ENCODE measurements around the gene PTPN11. TPM values are rescaled to one million over a fixed set of nuclear protein-coding genes. Genes with fewer than 3 reads are reported as not detected.

The PTPN11 gene
- total and polyA plus RNA-seq, 2 donors = 24.4 to 43.0 TPM

DNA sequence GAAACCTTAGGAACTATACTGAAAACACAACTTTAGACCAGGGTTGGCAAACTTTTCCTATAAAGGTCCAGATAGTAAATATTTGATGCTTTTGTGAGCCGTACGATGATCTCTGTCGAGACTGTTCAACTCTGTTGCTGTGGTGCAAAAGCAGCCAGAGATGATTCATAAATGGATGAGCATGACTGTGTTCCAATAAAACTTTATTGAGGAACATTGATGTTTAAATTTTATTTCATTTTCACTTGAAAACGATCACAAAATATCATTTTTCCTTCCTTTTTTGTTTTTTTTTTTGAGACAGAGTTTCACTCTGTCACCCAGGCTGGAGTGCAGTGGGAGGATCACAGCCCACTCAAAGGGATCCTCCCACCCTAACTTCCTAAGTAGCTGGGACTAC lies 105.5 kb downstream of the PTPN11 start:
- no peak for DNase-seq (ENCODE audit: low read depth in 6 of 9, low spot score in 9 of 9)
- no peak overlapping the region for H3K27ac ChIP-seq (ENCODE audit: low read depth in 1 of 2, low read length in 1 of 2)
- no peaks in the 10 kb centered on the region for H3K27me3 ChIP-seq (ENCODE audit: control insufficient read depth in 2 of 2, insufficient read depth in 1 of 2, low read length in 1 of 2)
- no peaks in the 10 kb centered on the region for H3K36me3 ChIP-seq (ENCODE audit: control insufficient read depth in 2 of 2, insufficient read depth in 2 of 2, low read length in 1 of 2)
- no peaks in the 10 kb centered on the region for H3K4me1 ChIP-seq (ENCODE audit: control insufficient read depth in 2 of 2, insufficient read depth in 2 of 2, low read length in 2 of 2)
- WGBS = 94% methylated on average over 4 of the region's 4 CpGs
- no peak overlapping the region for H3K4me3 ChIP-seq (ENCODE audit: low read length in 2 of 2)
- no peaks in the 10 kb centered on the region for H3K9me3 ChIP-seq (ENCODE audit: control insufficient read depth in 2 of 2, insufficient read depth in 1 of 2, low read length in 1 of 2)

DNA sequence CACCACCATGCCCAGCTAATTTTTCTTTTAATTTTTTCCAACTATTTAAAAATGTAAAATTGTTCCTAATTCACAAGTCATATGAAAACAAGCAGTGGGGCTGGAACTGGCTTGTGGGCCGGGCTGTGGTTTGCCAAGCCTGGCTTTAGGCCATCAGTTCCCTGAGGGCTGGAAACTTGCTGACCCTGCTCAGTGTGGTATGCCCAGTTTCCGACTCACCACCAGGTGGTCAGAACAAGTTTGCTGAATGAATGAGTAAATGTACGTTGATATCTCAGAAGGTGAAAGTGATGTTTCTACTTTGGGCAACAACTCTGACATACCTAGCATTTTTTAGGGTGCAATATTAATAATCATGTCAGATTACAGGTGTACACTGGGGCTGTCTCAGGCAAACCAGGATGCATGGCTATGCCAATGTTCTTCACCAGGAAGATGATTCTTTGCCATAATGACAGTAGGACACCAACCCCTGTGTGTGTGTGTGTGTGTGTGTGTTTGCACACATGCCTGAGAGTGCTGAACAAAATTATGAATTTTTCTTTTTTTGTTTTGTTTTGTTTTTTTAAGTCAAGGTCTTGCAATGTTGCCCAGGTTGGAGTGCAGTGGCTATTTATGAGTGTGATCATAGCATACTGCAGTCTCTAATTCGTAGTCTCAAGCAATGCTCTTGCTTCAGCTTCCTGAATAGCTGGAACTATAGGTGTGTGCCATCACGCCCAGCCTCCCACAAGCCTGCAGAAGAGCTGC lies 106.1 kb downstream of the PTPN11 start:
- 89% methylated on average over 5 of the region's 5 CpGs for WGBS
- Histone ChIP-seq H3K36me3 (ENCODE audit: control insufficient read depth in 2 of 2, insufficient read depth in 2 of 2, low read length in 1 of 2) (no peaks in the 10 kb centered on the region), H3K4me1 (ENCODE audit: control insufficient read depth in 2 of 2, insufficient read depth in 2 of 2, low read length in 2 of 2) (no peaks in the 10 kb centered on the region), H3K27me3 (ENCODE audit: control insufficient read depth in 2 of 2, insufficient read depth in 1 of 2, low read length in 1 of 2) (no peaks in the 10 kb centered on the region), H3K9me3 (ENCODE audit: control insufficient read depth in 2 of 2, insufficient read depth in 1 of 2, low read length in 1 of 2) (no peaks in the 10 kb centered on the region), H3K27ac (ENCODE audit: low read depth in 1 of 2, low read length in 1 of 2) (no peak overlapping the region), H3K4me3 (ENCODE audit: low read length in 2 of 2) (no peak overlapping the region)
- DNase-seq (ENCODE audit: low read depth in 6 of 9, low spot score in 9 of 9) = no peak

- no peak overlapping the region for H3K4me3 ChIP-seq (ENCODE audit: low read length in 2 of 2)
- no peaks in the 10 kb centered on the region for H3K9me3 ChIP-seq (ENCODE audit: control insufficient read depth in 2 of 2, insufficient read depth in 1 of 2, low read length in 1 of 2)
- no peaks in the 10 kb centered on the region for H3K36me3 ChIP-seq (ENCODE audit: control insufficient read depth in 2 of 2, insufficient read depth in 2 of 2, low read length in 1 of 2)
- no peak for DNase-seq (ENCODE audit: low read depth in 6 of 9, low spot score in 9 of 9)
- H3K27ac ChIP-seq (ENCODE audit: low read depth in 1 of 2, low read length in 1 of 2) = no peak overlapping the region
- H3K27me3 ChIP-seq (ENCODE audit: control insufficient read depth in 2 of 2, insufficient read depth in 1 of 2, low read length in 1 of 2) = no peaks in the 10 kb centered on the region
- 97% methylated on average over 6 of the region's 6 CpGs for WGBS
- no peaks in the 10 kb centered on the region for H3K4me1 ChIP-seq (ENCODE audit: control insufficient read depth in 2 of 2, insufficient read depth in 2 of 2, low read length in 2 of 2)
These were observed 106.7 kb downstream of the PTPN11 start for GRCh38 chr12:112525426-112525809.

- Histone ChIP-seq H3K27me3 (ENCODE audit: control insufficient read depth in 2 of 2, insufficient read depth in 1 of 2, low read length in 1 of 2) (no peaks in the 10 kb centered on the region), H3K4me3 (ENCODE audit: low read length in 2 of 2) (no peak overlapping the region), H3K4me1 (ENCODE audit: control insufficient read depth in 2 of 2, insufficient read depth in 2 of 2, low read length in 2 of 2) (no peaks in the 10 kb centered on the region), H3K36me3 (ENCODE audit: control insufficient read depth in 2 of 2, insufficient read depth in 2 of 2, low read length in 1 of 2) (no peaks in the 10 kb centered on the region), H3K9me3 (ENCODE audit: control insufficient read depth in 2 of 2, insufficient read depth in 1 of 2, low read length in 1 of 2) (no peaks in the 10 kb centered on the region), H3K27ac (ENCODE audit: low read depth in 1 of 2, low read length in 1 of 2) (no peak overlapping the region)
- DNase-seq (ENCODE audit: low read depth in 6 of 9, low spot score in 9 of 9) = no peak
These were observed 108.3 kb downstream of the PTPN11 start for GRCh38 chr12:112527082-112527481.

DNA sequence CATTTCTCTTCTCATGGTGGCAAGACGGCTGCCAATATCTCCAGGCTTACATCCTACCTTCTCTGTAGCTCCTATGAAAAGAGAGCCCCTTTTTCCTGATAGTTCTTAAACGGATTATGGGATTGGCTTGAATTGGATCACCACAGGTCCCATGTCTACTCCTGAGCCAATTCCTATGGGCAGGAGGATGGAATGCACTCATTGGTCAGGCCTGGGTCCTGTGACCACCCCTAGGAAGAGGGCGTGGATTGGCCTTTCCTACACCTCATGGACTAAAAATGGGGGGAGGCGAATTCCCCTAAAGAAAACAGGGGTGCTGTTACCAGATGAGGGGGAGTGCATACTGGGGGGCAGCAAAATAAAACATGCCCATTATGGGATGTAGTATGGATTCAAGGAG lies 108.8 kb downstream of the PTPN11 start:
- no peak for DNase-seq (ENCODE audit: low read depth in 6 of 9, low spot score in 9 of 9)
- no peaks in the 10 kb centered on the region for H3K4me1 ChIP-seq (ENCODE audit: control insufficient read depth in 2 of 2, insufficient read depth in 2 of 2, low read length in 2 of 2)
- no peak overlapping the region for H3K27ac ChIP-seq (ENCODE audit: low read depth in 1 of 2, low read length in 1 of 2)
- no peaks in the 10 kb centered on the region for H3K9me3 ChIP-seq (ENCODE audit: control insufficient read depth in 2 of 2, insufficient read depth in 1 of 2, low read length in 1 of 2)
- H3K4me3 ChIP-seq (ENCODE audit: low read length in 2 of 2) = no peak overlapping the region
- WGBS = 96% methylated on average over 4 of the region's 4 CpGs
- H3K27me3 ChIP-seq (ENCODE audit: control insufficient read depth in 2 of 2, insufficient read depth in 1 of 2, low read length in 1 of 2) = no peaks in the 10 kb centered on the region
- no peaks in the 10 kb centered on the region for H3K36me3 ChIP-seq (ENCODE audit: control insufficient read depth in 2 of 2, insufficient read depth in 2 of 2, low read length in 1 of 2)

DNA sequence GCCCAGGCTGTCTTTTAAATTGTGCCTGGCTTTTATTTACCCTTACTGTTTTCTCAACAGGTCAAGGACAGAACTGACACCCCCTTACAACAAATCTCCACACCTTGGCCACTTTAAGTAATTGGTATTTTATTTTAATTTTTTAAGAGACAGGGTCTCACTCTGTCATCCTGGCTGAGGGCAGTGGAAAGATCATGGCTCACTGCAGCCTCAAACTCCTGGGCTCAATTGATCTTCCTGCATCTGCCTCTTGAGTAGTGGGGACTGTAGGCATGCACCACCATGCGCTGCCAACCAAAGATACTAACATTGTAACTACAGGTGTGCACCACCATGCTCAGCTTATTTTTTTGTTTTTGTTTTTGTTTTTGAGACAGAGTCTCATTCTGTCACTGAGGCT lies 109.8 kb downstream of the PTPN11 start:
- Histone ChIP-seq H3K27me3 (ENCODE audit: control insufficient read depth in 2 of 2, insufficient read depth in 1 of 2, low read length in 1 of 2) (no peaks in the 10 kb centered on the region), H3K4me1 (ENCODE audit: control insufficient read depth in 2 of 2, insufficient read depth in 2 of 2, low read length in 2 of 2) (no peaks in the 10 kb centered on the region)
- no peak for DNase-seq (ENCODE audit: low read depth in 6 of 9, low spot score in 9 of 9)

DNA sequence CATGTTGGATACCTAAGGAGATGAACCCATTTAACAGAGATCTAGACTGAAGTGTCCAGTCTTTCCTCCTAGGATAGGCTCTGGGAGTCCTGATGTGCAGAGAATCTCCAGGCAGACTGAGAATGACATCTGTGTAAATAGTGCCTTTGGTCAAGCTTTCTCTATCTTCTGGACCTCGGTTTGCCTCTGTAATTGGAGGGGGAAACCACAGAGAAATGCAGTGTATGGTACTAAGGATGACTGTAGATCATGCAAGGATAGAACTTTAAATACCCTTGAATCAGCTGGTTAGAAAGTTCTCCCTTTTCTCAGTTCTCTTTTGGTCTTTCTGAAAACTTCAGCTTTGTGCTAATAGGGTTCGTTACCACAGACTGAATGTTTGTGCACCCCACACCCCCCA lies 112.2 kb downstream of the PTPN11 start:
- 85% methylated on average over 2 of the region's 2 CpGs for WGBS
- no peaks in the 10 kb centered on the region for H3K4me1 ChIP-seq (ENCODE audit: control insufficient read depth in 2 of 2, insufficient read depth in 2 of 2, low read length in 2 of 2)
- no peaks in the 10 kb centered on the region for H3K9me3 ChIP-seq (ENCODE audit: control insufficient read depth in 2 of 2, insufficient read depth in 1 of 2, low read length in 1 of 2)
- no peak overlapping the region for H3K4me3 ChIP-seq (ENCODE audit: low read length in 2 of 2)
- H3K27me3 ChIP-seq (ENCODE audit: control insufficient read depth in 2 of 2, insufficient read depth in 1 of 2, low read length in 1 of 2) = no peaks in the 10 kb centered on the region
- no peak for DNase-seq (ENCODE audit: low read depth in 6 of 9, low spot score in 9 of 9)
- no peaks in the 10 kb centered on the region for H3K36me3 ChIP-seq (ENCODE audit: control insufficient read depth in 2 of 2, insufficient read depth in 2 of 2, low read length in 1 of 2)
- H3K27ac ChIP-seq (ENCODE audit: low read depth in 1 of 2, low read length in 1 of 2) = no peak overlapping the region

More for the DNA sequence above, 109.8 kb downstream of the PTPN11 start:
- 96% methylated on average over 1 of the region's 1 CpG for WGBS
- Histone ChIP-seq H3K27ac (ENCODE audit: low read depth in 1 of 2, low read length in 1 of 2) (no peak overlapping the region), H3K4me3 (ENCODE audit: low read length in 2 of 2) (no peak overlapping the region), H3K9me3 (ENCODE audit: control insufficient read depth in 2 of 2, insufficient read depth in 1 of 2, low read length in 1 of 2) (no peaks in the 10 kb centered on the region), H3K36me3 (ENCODE audit: control insufficient read depth in 2 of 2, insufficient read depth in 2 of 2, low read length in 1 of 2) (no peaks in the 10 kb centered on the region)

- DNase-seq (ENCODE audit: low read depth in 6 of 9, low spot score in 9 of 9) = no peak
- Histone ChIP-seq H3K9me3 (ENCODE audit: control insufficient read depth in 2 of 2, insufficient read depth in 1 of 2, low read length in 1 of 2) (no peaks in the 10 kb centered on the region), H3K4me1 (ENCODE audit: control insufficient read depth in 2 of 2, insufficient read depth in 2 of 2, low read length in 2 of 2) (no peaks in the 10 kb centered on the region), H3K4me3 (ENCODE audit: low read length in 2 of 2) (no peak overlapping the region), H3K27ac (ENCODE audit: low read depth in 1 of 2, low read length in 1 of 2) (no peak overlapping the region), H3K27me3 (ENCODE audit: control insufficient read depth in 2 of 2, insufficient read depth in 1 of 2, low read length in 1 of 2) (no peaks in the 10 kb centered on the region), H3K36me3 (ENCODE audit: control insufficient read depth in 2 of 2, insufficient read depth in 2 of 2, low read length in 1 of 2) (no peaks in the 10 kb centered on the region)
- WGBS = 88% methylated on average over 1 of the region's 1 CpG
These were observed 113.4 kb downstream of the PTPN11 start for GRCh38 chr12:112532106-112532505.

GRCh38 chr12:112533528-112533927 lies 114.8 kb downstream of the PTPN11 start:
- Histone ChIP-seq H3K4me1 (ENCODE audit: control insufficient read depth in 2 of 2, insufficient read depth in 2 of 2, low read length in 2 of 2) (no peaks in the 10 kb centered on the region), H3K4me3 (ENCODE audit: low read length in 2 of 2) (no peak overlapping the region), H3K9me3 (ENCODE audit: control insufficient read depth in 2 of 2, insufficient read depth in 1 of 2, low read length in 1 of 2) (no peaks in the 10 kb centered on the region), H3K27me3 (ENCODE audit: control insufficient read depth in 2 of 2, insufficient read depth in 1 of 2, low read length in 1 of 2) (no peaks in the 10 kb centered on the region), H3K36me3 (ENCODE audit: control insufficient read depth in 2 of 2, insufficient read depth in 2 of 2, low read length in 1 of 2) (no peaks in the 10 kb centered on the region), H3K27ac (ENCODE audit: low read depth in 1 of 2, low read length in 1 of 2) (no peak overlapping the region)
- no peak for DNase-seq (ENCODE audit: low read depth in 6 of 9, low spot score in 9 of 9)
- 87% methylated on average over 7 of the region's 7 CpGs for WGBS
